Esophagus muscularis mucosa (tissue), 4 donors: ENCODE measurements around the gene ALDH1A3. TPM values are rescaled to one million over a fixed set of nuclear protein-coding genes. Genes with fewer than 3 reads are reported as not detected.
A peak's percentile ranks its signal among the peaks of the same experiment; 100 is the strongest.

Source experiments
- DNase-seq: peaks from one replicate; pipeline ENCODE4 v3.0.0-alpha.2; 2017; ENCODE audit errors: extremely low spot score
- H3K27ac ChIP-seq, 4 donors: fragments of 200-600 bp; sonication (generic); replicated peaks in 1 of 4; 1 replicate in 3 of 4; 2 replicates in 1 of 4; pipeline ENCODE4 v1.5.1; 2016 to 2019; ENCODE audit warnings: mild to moderate bottlenecking in 1 of 4
- H3K27me3 ChIP-seq, 4 donors: fragments of 200-600 bp; sonication (generic); one replicate each; pipeline versions ENCODE4 v1.5.1 to v1.6.0; 2016 to 2019
- H3K36me3 ChIP-seq, 4 donors: fragments of 200-600 bp; sonication (generic); one replicate each; pipeline ENCODE4 v1.5.1; 2016 to 2019
- H3K4me1 ChIP-seq, 4 donors: fragments of 200-600 bp; sonication (generic); one replicate each; pipeline ENCODE4 v1.5.1; 2016 to 2019
- H3K4me3 ChIP-seq, 4 donors: fragments of 200-600 bp; sonication (generic); 1 replicate in 2 of 4; 2 replicates in 2 of 4; pipeline ENCODE4 v1.5.1; 2016 to 2019; ENCODE audit warnings: mild to moderate bottlenecking in 4 of 4, moderate library complexity in 1 of 4
- H3K9me3 ChIP-seq, 4 donors: fragments of 200-600 bp; sonication (generic); 1 replicate in 3 of 4; 2 replicates in 1 of 4; pipeline ENCODE4 v1.5.1; 2016 to 2019
- EP300 ChIP-seq: sonication (generic); formaldehyde crosslinking; IDR thresholded peaks from one replicate; pipeline ENCODE4 v1.6.1; 2017; ENCODE audit warnings: antibody characterized with exemption
- POLR2A ChIP-seq: fragments of 450-650 bp; IDR thresholded peaks from one replicate; pipeline ENCODE4 v1.6.1; 2017; ENCODE audit warnings: antibody characterized with exemption, moderate library complexity, mild to moderate bottlenecking, low read depth
- POLR2AphosphoS5 ChIP-seq, 2 donors: sonication (generic); formaldehyde crosslinking; IDR thresholded peaks; one replicate each; pipeline ENCODE4 v1.6.1; 2017; ENCODE audit warnings: antibody characterized with exemption in 2 of 2
- WGBS: methylation state at CpG from one replicate; pipeline ENCODE4 v1.1.5; 2018; 5-methylcytosine and 5-hydroxymethylcytosine counted together
- intact Hi-C: fragments of 100-400 bp; cut with DNase I; formaldehyde crosslinking; loops from one replicate; pipeline ENCODE4 v1.15.1; 2023
- total RNA-seq, 4 donors: library from RNA; depleted of rRNA; stranded (reverse); fragments of >200 nt; gene quantifications; one replicate each; pipeline versions ENCODE4 v1.1.0 to v1.2.1, GENCODE V29; 2016
- TF ChIP-seq, protein P1 (sequence below), 3 experiments: fragments of 200-600 bp in 2 of 3; fragments of 450-650 bp in 1 of 3; sonication (generic) in 2 of 3; IDR thresholded peaks; one replicate each; pipeline ENCODE4 v1.5.1; 2017 to 2019; ENCODE audit warnings: antibody characterized with exemption in 3 of 3, mild to moderate bottlenecking in 2 of 3, moderate library complexity in 1 of 3

Gene ALDH1A3
- total RNA-seq, 4 donors from 2014 or later, result 36.7 to 131 (median 59.4) TPM

DNA sequence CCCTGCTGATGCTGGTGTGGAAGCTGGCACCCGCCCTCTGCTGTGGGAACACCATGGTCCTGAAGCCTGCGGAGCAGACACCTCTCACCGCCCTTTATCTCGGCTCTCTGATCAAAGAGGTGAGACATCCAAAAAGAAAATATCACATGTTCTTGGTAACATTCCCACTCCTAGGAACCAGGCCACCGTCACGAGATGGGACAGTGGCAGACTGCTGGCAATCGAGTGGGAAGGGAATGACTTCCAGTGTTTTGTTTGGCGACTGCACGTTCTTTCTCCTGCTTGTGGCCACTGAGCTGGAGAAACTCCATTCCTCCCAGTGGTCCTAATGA, 14.3 kb downstream of the ALDH1A3 start:
- Histone ChIP-seq H3K27ac (no peak overlapping the region), H3K4me1 (peaks cover 2 to 20% (median 12%) of the 10 kb centered on the region in 4 donors), H3K9me3 (no peaks in the 10 kb centered on the region), H3K4me3 (no peak overlapping the region), H3K27me3 (peaks cover 0 to 45% (median 0%) of the 10 kb centered on the region in 4 donors), H3K36me3 (peaks cover 0 to 11% (median 0%) of the 10 kb centered on the region in 4 donors)
- WGBS, result 74% methylated on average over 8 of the region's 9 CpGs
- TF ChIP-seq, protein P1, sequence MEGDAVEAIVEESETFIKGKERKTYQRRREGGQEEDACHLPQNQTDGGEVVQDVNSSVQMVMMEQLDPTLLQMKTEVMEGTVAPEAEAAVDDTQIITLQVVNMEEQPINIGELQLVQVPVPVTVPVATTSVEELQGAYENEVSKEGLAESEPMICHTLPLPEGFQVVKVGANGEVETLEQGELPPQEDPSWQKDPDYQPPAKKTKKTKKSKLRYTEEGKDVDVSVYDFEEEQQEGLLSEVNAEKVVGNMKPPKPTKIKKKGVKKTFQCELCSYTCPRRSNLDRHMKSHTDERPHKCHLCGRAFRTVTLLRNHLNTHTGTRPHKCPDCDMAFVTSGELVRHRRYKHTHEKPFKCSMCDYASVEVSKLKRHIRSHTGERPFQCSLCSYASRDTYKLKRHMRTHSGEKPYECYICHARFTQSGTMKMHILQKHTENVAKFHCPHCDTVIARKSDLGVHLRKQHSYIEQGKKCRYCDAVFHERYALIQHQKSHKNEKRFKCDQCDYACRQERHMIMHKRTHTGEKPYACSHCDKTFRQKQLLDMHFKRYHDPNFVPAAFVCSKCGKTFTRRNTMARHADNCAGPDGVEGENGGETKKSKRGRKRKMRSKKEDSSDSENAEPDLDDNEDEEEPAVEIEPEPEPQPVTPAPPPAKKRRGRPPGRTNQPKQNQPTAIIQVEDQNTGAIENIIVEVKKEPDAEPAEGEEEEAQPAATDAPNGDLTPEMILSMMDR (IDR thresholded peaks at IDR 0.05), result no peak
- no peak for TF ChIP-seq EP300
- no peak for TF ChIP-seq POLR2AphosphoS5 (IDR thresholded peaks at IDR 0.05)
- TF ChIP-seq POLR2A, result no peak
- intact Hi-C loops, result no loop called here
- DNase-seq, result no peak

DNA sequence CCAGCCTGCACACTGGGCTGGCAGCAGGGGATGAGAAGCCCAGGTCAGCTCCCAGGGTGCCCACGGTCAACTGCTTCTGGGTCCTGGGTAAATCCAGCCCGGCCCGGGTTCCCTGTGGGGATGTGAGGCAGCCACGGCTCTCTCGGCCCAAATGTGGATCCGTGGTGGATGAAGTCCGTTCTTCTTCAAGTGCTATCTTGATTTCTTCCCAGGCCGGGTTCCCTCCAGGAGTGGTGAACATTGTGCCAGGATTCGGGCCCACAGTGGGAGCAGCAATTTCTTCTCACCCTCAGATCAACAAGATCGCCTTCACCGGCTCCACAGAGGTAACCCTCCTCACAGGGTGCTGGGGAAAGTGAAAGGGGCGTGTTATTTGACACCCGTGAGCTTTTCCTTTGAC, 16.1 kb downstream of the ALDH1A3 start:
- TF ChIP-seq POLR2A (no peak), EP300 (no peak), POLR2AphosphoS5 (IDR thresholded peaks at IDR 0.05) (no peak)
- TF ChIP-seq, protein P1 (IDR thresholded peaks at IDR 0.05), result no peak
- DNase-seq, result no peak

DNA sequence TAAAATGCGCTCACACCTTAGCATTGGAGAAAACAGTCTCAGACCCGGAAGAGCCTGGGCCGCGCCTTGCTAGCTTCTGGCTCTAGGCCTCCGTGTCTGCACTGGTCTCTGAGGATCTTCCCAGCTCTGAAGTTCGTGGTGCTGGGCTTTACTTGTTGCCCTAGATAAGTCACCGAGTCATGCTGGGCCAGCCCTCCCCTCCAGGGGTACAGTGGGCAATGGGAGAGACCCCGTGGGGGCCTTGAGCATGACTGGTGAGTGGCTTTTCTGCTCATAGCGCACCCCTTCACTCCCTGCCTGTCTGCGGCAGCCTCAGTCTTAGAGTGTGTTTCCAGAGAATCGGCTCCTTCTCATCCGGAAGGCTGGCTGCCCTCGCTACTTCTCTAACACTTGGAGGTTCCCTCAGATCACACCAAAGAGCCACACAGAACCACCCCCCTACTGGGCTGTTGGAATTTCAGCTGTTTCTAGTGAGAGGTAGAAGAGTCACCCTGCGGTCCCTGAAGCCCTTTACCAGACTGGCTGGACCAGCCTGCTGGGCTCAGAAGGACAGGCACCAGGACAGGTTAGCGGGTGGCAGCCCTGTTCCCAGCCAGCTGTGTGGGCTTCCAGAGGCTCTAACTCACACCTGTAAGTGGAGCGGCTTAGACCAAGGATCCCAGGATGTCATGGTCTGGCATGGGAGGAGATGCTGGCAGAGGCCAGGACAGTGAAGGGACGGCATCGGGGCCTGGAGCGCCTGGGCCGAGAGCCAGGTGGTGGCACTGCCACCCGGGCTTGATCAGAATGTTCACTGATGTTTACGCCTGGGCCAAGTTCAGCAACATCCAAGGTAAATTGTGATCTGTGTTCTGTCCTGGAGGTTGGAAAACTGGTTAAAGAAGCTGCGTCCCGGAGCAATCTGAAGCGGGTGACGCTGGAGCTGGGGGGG, 17.9 kb downstream of the ALDH1A3 start:
- intact Hi-C loops, result no loop called here
- Histone ChIP-seq H3K9me3 (no peaks in the 10 kb centered on the region), H3K27me3 (peaks cover 0 to 20% (median 0%) of the 10 kb centered on the region in 4 donors), H3K4me1 (peaks cover 15 to 33% (median 28%) of the 10 kb centered on the region in 4 donors), H3K36me3 (peaks cover 0 to 18% (median 0%) of the 10 kb centered on the region in 4 donors), H3K27ac (peak overlapping the region in 1 of 4 donors; percentile 7), H3K4me3 (no peak overlapping the region)
- TF ChIP-seq POLR2AphosphoS5 (IDR thresholded peaks at IDR 0.05), result no peak
- TF ChIP-seq EP300, result no peak
- WGBS, result 95% methylated on average over 22 of the region's 26 CpGs
- no peak for DNase-seq

More for the DNA sequence above, 16.1 kb downstream of the ALDH1A3 start:
- H3K36me3 ChIP-seq, result peaks cover 0 to 18% (median 0%) of the 10 kb centered on the region in 4 donors
- intact Hi-C loops, result no loop called here
- H3K4me1 ChIP-seq, result peaks cover 3 to 21% (median 11%) of the 10 kb centered on the region in 4 donors
- H3K27me3 ChIP-seq, result peaks cover 0 to 35% (median 0%) of the 10 kb centered on the region in 4 donors
- no peak overlapping the region for H3K27ac ChIP-seq
- H3K9me3 ChIP-seq, result no peaks in the 10 kb centered on the region
- H3K4me3 ChIP-seq, result no peak overlapping the region
- WGBS, result 94% methylated on average over 13 of the region's 13 CpGs

DNA sequence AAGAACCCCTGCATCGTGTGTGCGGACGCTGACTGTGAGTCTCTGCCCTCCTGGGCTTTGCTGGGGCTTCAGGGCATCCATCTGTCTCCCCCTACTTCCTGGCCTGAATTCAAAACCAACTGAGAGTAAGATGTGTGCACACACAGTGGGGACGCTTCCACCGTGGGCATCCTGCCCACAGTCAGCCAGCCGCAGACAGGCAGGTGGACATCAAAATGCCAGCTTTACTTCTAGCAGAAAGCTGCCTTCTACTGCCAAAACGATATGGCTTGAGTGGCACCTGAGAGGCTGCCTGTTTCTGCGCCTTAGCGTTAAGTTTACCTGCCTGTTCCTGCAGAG, 18.5 kb downstream of the ALDH1A3 start:
- no peak overlapping the region for H3K4me3 ChIP-seq
- H3K9me3 ChIP-seq, result no peaks in the 10 kb centered on the region
- H3K4me1 ChIP-seq, result peaks cover 15 to 39% (median 34%) of the 10 kb centered on the region in 4 donors
- TF ChIP-seq POLR2A (no peak), EP300 (no peak), POLR2AphosphoS5 (IDR thresholded peaks at IDR 0.05) (no peak)
- TF ChIP-seq, protein P1 (IDR thresholded peaks at IDR 0.05), result no peak
- 84% methylated on average over 6 of the region's 9 CpGs for WGBS
- intact Hi-C loops, result no loop called here
- peaks cover 0 to 17% (median 0%) of the 10 kb centered on the region in 4 donors for H3K27me3 ChIP-seq
- H3K27ac ChIP-seq, result no peak overlapping the region
- peaks cover 0 to 18% (median 0%) of the 10 kb centered on the region in 4 donors for H3K36me3 ChIP-seq
- no peak for DNase-seq

DNA sequence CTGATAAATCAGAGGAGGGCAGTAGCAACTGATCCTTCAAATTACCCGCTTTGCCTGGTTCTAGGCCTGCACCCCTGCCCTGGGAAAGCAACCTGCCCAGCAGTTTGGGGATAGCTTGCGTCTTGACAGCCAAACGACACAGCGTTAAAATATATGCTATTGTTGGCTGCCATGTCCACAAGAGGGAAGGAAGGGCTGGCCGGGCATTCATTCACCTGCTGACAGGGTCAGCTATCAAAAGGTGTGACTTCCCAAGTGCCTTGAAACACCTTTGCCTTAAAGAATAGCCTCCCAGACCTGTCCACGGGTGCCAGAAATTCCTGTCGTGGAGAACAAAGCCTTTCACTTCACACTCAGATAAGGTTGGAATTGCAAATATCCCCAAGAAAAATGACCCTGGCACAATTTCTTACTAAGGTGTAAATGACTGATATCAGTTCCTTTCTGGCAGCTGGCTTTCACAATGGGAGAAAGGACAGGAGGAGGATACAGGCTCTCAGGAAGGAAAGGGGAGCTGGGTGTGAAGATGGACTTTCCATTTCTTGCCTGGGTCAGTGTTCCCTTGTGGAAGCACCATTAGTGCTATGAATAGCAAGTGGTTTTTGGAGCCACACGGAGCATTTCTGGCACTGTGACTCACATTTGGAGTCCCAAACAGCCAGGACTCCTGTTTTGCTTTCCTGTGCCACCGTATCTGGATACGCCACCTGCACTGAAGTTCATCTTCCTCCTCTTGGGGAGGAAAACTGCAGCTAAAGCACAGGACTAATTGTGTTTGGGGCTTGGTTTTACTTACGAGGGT, 19.2 kb downstream of the ALDH1A3 start:
- Histone ChIP-seq H3K27me3 (peaks cover 0 to 9% (median 0%) of the 10 kb centered on the region in 4 donors), H3K9me3 (no peaks in the 10 kb centered on the region), H3K27ac (peak overlapping the region in 2 of 4 donors; percentile 6 to 40), H3K36me3 (peaks cover 0 to 16% (median 0%) of the 10 kb centered on the region in 4 donors), H3K4me1 (peaks cover 15 to 39% (median 36%) of the 10 kb centered on the region in 4 donors), H3K4me3 (no peak overlapping the region)
- no peak for DNase-seq
- intact Hi-C loops, result no loop called here
- 71% methylated on average over 11 of the region's 11 CpGs for WGBS
- TF ChIP-seq POLR2A, result no peak
- TF ChIP-seq POLR2AphosphoS5 (IDR thresholded peaks at IDR 0.05), result peak in 1 of 2 donors; percentile 4
